GM23338 (cell line): ENCODE data around the gene HCAR2.
"Not testable (repeated sequence)": the region's sequence is repeated elsewhere in the genome, so short reads cannot be mapped to it uniquely, and the experiment has no call there.

Experiments
- CREB1 ChIP-seq: fragments of 250-450 bp; sonication (Bioruptor Pico); IDR thresholded peaks from 2 replicates; pipeline ENCODE4 v1.5.0; 2020; ENCODE audit warnings: low read depth, mild to moderate bottlenecking, moderate library complexity
- EZH2 ChIP-seq: fragments of 200-600 bp; sonication (generic); IDR thresholded peaks from one replicate; pipeline ENCODE4 v1.8.0; 2017; ENCODE audit warnings: antibody characterized with exemption, mild to moderate bottlenecking, low read depth; ENCODE audit not compliant: unreplicated experiment
- TF ChIP-seq, protein P1 (sequence below): IDR thresholded peaks from one replicate; pipeline ENCODE4 v1.6.1; 2018; ENCODE audit warnings: antibody characterized with exemption; ENCODE audit not compliant: unreplicated experiment
- TF ChIP-seq, protein P2 (sequence below), 2 experiments: fragments of 200-600 bp in 1 of 2; sonication (generic) in 1 of 2; conservative IDR thresholded peaks; 2 replicates each; pipeline versions ENCODE4 v1.5.1 to v1.6.1; 2016 to 2017; ENCODE audit warnings: antibody characterized with exemption in 2 of 2, low read depth in 2 of 2, mild to moderate bottlenecking in 2 of 2, moderate library complexity in 1 of 2

DNA sequence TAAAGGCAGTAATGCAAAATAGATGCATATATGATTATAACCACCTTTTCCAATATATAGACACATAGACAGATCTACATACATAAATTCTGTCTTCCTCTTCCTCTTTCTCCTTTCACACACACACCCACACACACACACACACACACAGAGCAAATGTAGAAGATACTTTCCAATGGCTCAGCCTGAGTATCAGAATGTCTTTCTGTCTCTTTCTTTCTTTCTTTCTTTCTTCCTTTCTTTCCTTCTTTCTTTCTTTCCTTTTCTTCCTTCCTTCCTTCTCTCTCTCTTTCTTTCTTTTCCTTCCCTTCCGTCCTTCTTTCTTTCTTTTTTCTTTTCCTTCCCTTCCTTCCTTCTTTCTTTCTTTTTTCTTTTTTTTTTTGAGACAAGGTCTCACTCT, 8.1 kb upstream of the HCAR2 start:
- TF ChIP-seq, protein P1, sequence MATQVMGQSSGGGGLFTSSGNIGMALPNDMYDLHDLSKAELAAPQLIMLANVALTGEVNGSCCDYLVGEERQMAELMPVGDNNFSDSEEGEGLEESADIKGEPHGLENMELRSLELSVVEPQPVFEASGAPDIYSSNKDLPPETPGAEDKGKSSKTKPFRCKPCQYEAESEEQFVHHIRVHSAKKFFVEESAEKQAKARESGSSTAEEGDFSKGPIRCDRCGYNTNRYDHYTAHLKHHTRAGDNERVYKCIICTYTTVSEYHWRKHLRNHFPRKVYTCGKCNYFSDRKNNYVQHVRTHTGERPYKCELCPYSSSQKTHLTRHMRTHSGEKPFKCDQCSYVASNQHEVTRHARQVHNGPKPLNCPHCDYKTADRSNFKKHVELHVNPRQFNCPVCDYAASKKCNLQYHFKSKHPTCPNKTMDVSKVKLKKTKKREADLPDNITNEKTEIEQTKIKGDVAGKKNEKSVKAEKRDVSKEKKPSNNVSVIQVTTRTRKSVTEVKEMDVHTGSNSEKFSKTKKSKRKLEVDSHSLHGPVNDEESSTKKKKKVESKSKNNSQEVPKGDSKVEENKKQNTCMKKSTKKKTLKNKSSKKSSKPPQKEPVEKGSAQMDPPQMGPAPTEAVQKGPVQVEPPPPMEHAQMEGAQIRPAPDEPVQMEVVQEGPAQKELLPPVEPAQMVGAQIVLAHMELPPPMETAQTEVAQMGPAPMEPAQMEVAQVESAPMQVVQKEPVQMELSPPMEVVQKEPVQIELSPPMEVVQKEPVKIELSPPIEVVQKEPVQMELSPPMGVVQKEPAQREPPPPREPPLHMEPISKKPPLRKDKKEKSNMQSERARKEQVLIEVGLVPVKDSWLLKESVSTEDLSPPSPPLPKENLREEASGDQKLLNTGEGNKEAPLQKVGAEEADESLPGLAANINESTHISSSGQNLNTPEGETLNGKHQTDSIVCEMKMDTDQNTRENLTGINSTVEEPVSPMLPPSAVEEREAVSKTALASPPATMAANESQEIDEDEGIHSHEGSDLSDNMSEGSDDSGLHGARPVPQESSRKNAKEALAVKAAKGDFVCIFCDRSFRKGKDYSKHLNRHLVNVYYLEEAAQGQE: not testable (repeated sequence)
- TF ChIP-seq, protein P2, sequence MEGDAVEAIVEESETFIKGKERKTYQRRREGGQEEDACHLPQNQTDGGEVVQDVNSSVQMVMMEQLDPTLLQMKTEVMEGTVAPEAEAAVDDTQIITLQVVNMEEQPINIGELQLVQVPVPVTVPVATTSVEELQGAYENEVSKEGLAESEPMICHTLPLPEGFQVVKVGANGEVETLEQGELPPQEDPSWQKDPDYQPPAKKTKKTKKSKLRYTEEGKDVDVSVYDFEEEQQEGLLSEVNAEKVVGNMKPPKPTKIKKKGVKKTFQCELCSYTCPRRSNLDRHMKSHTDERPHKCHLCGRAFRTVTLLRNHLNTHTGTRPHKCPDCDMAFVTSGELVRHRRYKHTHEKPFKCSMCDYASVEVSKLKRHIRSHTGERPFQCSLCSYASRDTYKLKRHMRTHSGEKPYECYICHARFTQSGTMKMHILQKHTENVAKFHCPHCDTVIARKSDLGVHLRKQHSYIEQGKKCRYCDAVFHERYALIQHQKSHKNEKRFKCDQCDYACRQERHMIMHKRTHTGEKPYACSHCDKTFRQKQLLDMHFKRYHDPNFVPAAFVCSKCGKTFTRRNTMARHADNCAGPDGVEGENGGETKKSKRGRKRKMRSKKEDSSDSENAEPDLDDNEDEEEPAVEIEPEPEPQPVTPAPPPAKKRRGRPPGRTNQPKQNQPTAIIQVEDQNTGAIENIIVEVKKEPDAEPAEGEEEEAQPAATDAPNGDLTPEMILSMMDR (conservative IDR thresholded peaks at IDR 0.05; ENCODE audit: low read depth in 2 of 2): not testable (repeated sequence)
- not testable (repeated sequence) for TF ChIP-seq CREB1 (CRISPR knock-in tag); EZH2
